Retinal pigment epithelial cell (primary cell): ENCODE measurements around the gene SLC7A4.

ENCODE experiments used
- DNase-seq: peaks from one replicate; pipeline ENCODE4 v3.0.0-alpha.2; 2010; ENCODE audit warnings: low read depth
- H3K4me3 ChIP-seq: 2 replicates; pipeline ENCODE4 v1.5.1; 2011; ENCODE audit warnings: mild to moderate bottlenecking, low read length, control low read depth, moderate library complexity
- CTCF ChIP-seq: conservative IDR thresholded peaks from 2 replicates; pipeline ENCODE4 v1.5.1; 2011; ENCODE audit warnings: low read depth, low read length, control low read depth, inconsistent platforms

The SLC7A4 gene

GRCh38 chr22:21025763-21026755 lies 6.3 kb downstream of the SLC7A4 start:
- TF ChIP-seq CTCF, result no peak
- no peak overlapping the region for H3K4me3 ChIP-seq
- DNase-seq, result no peak

- no peak for DNase-seq
- TF ChIP-seq CTCF, result no peak
- H3K4me3 ChIP-seq, result no peak overlapping the region
Observed at GRCh38 chr22:21025266-21025665, 7.1 kb downstream of the SLC7A4 start.

- DNase-seq, result no peak
- TF ChIP-seq CTCF, result peak; percentile 20
Observed at GRCh38 chr22:21022955-21023614, 9.3 kb downstream of the SLC7A4 start.

GRCh38 chr22:21022507-21022906 lies 9.9 kb downstream of the SLC7A4 start:
- no peak for DNase-seq
- no peak overlapping the region for H3K4me3 ChIP-seq
- TF ChIP-seq CTCF, result no peak

More at GRCh38 chr22:21022955-21023614, 9.3 kb downstream of the SLC7A4 start:
- H3K4me3 ChIP-seq, result no peak overlapping the region

GRCh38 chr22:21020802-21021429 lies 11.4 kb downstream of the SLC7A4 start:
- DNase-seq, result no peak
- H3K4me3 ChIP-seq, result no peak overlapping the region
- TF ChIP-seq CTCF, result peak; percentile 60

GRCh38 chr22:21018314-21018713 lies 14.0 kb downstream of the SLC7A4 start:
- H3K4me3 ChIP-seq, result no peak overlapping the region
- DNase-seq, result no peak
- no peak for TF ChIP-seq CTCF
